Measurements from ENCODE around the gene SPIRE1. TPM values are rescaled to one million over a fixed set of nuclear protein-coding genes. Genes with fewer than 3 reads are reported as not detected.
"Not testable (repeated sequence)": the region's sequence is repeated elsewhere in the genome, so short reads cannot be mapped to it uniquely, and the experiment has no call there.

SPIRE1 gene
- polyA plus RNA-seq, 3 donors: 31.1 to 35.8 (median 34.6) TPM

DNA sequence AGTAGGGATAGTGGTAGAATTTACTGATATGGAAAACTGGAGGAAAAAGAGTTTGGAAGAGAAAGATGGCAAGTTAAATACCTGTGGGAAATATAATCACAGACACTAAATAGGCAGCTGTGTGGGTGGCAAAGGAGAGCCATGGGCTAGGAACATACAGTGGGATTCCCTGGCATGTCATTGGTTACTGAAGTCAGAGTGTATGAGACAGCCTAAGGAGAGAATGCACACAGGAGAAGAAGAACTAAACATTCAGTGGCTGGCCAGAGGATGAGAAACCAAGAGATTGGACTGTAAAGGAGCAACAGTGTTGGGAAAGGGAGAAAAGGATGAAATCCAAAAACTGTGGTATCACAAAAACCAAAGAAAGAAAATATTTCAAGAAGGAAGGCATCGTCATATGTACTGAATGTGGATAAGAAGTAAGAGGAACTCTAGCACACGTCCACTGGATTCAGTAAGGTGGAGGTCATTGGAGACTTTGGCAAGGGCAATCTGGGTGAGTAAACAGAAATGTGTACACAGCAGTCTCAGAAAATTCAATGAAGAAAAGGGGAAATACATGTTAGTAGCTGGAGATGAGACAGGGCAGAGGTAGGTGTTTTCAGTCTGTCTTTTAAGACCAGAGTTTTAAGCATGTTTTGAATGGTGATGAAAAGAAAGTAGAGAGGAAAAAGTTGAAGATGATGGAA is 83.3 kb downstream of the SPIRE1 start:
- DNase-seq (ENCODE audit: extremely low read depth in 1 of 11, low read depth in 9 of 11, low spot score in 4 of 11): no peak

DNA sequence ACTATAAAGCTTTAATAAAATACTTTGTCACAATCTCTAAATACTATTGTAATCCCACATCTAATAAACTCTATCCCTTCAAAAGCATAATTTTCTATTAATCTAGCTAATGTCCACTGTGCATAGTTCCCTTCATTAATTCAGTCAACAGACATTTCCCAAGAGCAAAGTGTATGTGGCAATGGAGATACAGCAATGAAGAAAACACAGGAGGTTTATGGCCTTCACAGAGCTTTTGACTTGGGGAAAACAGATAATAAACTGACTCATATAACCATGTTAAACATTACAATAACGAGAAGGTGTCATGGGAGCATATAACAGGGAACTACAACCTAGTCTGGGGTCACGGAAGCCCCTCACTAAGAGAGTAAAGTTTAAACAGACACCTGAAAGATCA is 86.3 kb downstream of the SPIRE1 start:
- DNase-seq (ENCODE audit: extremely low read depth in 1 of 11, low read depth in 9 of 11, low spot score in 4 of 11): no peak

DNA sequence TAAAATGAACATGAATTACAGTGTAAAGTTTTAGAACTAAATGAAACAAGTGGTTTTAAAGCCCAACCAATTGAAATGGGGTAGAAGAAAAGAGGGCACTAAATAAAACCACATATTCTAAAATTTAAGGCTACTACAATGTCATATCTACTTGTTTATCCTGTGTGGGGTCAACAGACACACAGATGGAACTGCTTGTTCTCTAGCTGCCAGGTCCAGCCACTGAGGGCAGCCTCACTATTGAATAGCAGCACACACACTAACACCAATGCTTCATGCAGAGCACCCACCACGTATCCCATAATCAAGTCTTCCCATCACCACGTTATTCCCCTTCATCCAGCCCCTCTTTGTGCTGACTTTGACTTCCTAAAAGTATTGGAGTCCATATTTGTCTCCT is 88.1 kb downstream of the SPIRE1 start:
- DNase-seq (ENCODE audit: extremely low read depth in 1 of 11, low read depth in 9 of 11, low spot score in 4 of 11): no peak

DNA sequence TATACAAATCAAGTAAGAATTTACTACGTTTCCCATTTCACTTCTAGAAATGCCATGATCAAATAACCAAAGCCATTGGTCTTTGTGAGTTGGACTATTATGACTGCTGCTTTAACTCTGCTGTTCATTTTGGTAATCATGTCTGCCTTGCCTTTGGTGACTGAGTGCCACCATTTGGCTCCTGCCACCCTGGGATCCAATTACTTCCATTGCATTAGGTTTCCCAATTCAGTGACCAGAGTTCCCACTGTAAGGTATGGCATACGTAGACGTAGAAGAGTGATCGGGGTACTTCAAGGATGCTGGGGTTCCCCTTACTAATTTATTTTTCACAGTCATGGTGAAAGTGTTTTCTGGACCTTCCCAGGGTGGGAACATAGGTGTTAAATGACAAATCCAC is 90.1 kb downstream of the SPIRE1 start:
- no peak for DNase-seq (ENCODE audit: extremely low read depth in 1 of 11, low read depth in 9 of 11, low spot score in 4 of 11)

DNA sequence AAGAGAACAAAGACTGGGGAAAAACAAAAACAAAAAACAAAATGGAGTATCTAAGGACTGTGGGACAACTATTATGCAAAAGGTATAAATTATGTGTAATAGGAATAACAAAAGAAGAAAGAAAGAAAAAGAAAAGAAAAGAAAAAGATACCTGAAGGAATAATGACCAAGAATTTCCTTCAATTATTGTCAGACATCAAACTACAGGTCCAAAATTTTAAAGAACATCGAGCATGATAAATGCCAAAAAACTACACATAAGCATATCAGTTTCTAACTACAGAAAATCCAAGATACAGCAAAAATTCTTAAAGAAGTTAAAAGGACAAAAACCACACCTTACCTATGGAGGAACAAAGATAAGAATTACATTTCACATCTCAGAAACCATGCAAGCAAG is 93.0 kb downstream of the SPIRE1 start:
- no peak for DNase-seq (ENCODE audit: extremely low read depth in 1 of 11, low read depth in 9 of 11, low spot score in 4 of 11)

DNA sequence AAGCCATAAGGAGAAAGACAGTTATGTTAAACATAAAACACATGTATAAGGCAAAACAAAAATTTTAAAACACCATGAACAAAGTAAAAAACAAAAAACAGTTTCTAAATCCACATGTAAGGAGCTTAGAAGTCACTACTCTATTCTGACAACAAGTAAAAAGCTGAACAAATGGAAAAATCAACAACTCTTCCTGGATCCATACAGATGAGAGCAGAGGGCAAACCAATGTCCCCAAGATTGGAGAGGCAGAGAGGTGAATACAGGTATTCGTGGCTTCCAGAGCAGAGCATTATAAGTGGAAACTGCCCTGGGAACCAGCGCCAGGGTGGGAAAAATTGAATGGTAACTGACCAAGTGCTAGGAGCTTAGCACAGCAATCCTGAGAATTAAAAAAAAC is 93.5 kb downstream of the SPIRE1 start:
- DNase-seq (ENCODE audit: extremely low read depth in 1 of 11, low read depth in 9 of 11, low spot score in 4 of 11): no peak

DNA sequence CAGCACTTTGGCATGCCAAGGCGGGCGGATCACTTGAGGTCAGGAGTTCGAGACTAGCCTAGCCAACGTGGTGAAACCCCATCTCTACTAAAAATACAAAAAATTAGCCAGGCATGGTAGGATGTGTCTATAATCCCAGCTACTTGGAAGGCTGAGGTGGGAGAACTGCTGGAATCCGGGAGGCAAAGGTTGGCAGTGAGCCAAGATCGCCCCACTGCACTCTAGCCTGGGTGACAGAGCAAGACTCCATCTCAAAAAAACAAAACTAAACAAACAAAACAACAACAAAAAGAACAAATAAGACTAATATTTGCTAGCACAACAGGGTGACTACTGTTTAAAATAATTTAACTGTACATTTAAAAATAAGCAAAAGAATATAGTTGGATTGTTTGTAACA is 97.3 kb downstream of the SPIRE1 start:
- not testable (repeated sequence) for DNase-seq (ENCODE audit: extremely low read depth in 1 of 11, low read depth in 9 of 11, low spot score in 4 of 11)

DNA sequence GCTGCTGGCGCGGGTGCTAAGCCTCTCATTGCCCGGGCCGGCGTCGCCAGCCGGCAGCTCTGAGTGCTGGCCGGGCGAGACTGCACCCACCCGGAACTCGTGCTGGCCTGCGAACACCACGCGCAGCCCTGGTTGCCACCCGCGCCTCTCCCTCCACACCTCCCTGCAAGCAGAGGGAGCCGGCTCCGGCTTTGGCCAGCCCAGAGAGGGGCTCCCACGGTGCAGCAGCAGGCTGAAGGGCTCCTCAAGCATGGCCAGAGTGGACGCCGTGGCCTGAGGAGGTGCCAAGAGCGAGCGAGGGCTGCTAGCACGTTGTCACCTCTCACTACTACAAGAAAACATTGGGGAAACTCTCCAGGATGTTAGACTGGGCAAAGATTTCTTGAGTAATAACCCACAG is 98.6 kb downstream of the SPIRE1 start:
- DNase-seq (ENCODE audit: extremely low read depth in 1 of 11, low read depth in 9 of 11, low spot score in 4 of 11): no peak

DNA sequence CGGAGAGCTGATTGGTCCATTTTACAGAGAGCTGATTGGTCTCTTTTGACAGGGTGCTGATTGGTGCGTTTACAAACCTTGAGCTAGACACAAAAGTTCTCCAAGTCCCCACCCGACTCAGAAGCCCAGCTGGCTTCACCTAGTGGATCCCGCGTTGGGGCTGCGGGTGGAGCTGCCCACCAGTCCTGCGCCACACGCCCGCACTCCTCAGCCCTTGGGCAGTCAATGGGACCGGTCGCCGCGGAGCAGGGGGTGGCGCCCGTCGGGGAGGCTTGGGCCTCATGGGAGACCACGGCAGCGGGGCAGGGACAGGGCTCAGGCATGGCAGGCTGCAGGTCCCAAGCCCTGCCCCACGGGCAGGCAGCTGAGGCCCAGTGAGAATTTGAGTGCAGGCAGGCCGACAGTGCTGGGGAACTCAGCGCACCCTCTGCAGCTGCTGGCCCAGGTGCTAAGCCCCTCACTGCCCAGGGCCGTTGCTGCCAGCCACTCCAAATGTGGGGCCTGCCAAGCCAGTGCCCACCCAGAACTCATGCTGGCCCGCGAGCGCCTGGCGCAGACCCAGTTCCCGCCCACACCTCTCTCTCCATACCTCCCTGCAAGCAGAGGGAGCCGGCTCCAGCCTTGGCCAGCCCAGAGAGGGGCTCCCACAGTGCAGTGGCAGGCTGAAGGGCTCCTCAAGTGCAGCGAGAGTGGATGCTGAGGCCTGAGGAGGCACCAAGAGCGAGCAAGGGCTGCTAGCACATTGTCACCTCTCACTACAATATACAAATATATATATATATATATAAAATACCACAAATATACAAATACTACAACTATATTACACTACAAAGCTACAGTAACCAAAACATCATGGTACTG is 100.7 kb downstream of the SPIRE1 start:
- no peak for DNase-seq (ENCODE audit: extremely low read depth in 1 of 11, low read depth in 9 of 11, low spot score in 4 of 11)

DNA sequence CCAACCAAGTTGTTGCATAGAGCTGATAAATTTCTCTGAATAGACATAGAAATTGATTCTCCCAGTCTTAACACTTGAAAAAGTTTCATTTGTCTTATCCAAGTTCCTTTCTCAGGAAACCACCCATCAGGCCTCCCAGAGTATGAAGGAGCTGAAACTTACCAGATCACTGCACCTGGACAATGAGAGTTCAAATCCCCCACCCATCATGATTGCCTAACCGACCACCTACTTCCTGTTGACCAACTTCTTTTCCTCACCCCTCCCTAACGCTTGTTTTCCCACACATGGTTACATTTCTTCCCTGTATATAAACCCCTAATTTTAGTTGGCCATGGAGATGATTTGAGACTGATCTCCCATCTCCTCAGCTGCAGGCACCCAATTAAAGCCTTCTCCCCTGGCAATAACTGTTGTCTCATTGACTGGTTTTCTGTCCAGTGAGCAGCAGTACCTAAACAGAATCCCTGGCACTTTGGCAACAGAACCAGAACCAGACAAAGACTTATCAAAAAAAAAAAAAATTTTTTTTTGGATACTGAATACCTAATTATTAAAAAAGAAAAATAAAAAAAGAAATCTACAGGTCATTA is 103.0 kb downstream of the SPIRE1 start:
- no peak for DNase-seq (ENCODE audit: extremely low read depth in 1 of 11, low read depth in 9 of 11, low spot score in 4 of 11)

DNA sequence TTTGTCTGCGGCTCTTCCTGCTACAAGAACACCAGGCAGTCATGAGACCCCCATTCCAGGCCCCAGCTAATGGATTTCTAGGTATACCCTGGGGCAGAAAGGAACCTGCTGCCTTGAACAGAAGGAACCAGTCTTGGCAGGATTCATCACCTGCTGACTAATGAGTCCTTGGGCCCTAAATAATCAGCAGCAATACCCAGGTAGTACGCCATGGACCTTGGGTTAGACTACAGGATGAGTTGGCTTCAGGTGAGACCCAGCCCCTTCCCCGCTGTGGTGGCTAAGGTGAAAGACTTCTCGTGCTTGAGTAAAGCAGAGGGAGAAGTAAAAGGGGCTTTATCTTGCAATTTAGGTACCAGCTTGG is 105.0 kb downstream of the SPIRE1 start:
- no peak for DNase-seq (ENCODE audit: extremely low read depth in 1 of 11, low read depth in 9 of 11, low spot score in 4 of 11)

DNA sequence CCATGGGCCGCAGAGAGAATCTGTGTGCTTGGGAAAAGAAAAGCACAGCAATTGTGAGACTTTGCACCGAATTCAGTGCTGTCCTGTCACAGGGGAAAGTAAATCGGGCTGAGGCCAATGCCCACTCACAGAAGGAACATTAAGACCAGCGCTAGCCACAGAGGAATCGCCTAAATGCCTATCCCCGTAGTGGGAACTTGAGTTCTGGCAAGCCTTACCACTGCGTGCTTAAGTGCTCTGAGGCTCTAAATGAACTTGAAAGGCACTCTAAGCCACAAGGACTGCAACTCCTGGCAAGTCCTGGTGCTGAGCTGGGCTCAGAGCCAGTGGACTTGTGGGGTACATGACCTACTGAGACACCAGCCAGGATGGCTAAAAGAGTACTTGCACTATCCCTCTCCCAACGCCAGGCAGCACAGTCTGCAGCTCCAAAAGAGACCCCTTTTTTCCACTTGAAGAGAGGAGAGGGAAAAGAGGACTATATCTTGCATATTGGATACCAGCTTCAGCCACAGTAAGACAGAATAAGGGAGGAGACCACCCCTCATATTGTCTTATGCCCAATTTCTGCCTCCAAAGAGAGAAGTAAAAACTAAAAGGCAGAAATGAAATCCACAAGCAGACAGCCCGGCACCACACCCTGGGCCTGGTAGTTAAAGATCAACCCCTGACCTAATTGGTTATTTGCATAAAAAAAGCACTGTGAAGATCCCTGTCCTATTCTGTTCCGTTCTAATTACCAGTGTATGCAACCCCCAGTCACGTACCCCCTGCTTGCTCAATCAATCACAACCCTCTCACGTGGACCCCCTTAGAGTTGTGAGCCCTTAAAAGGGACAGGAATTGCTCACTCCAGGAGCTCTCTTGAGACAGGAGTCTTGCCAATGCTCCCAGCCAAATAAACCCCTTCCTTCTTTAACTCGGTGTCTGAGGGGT is 105.7 kb downstream of the SPIRE1 start:
- not testable (repeated sequence) for DNase-seq (ENCODE audit: extremely low read depth in 1 of 11, low read depth in 9 of 11, low spot score in 4 of 11)

DNA sequence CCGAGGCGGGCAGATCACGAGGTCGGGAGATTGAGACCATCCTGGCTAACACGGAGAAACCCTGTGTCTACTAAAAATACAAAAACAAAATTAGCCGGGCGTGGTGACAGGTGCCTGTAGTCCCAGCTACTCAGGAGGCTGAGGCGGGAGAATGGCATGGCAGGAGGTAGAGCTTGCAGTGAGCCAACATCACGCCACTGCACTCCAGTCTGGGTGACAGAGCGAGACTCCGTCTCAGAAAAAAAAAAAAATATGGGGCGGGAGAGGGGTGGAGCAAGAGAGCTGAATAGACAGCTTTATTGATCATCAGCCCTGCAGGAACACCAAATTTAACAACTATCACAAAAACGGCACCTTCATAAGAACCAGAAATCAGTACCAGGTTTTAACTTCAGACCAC is 106.4 kb downstream of the SPIRE1 start:
- DNase-seq (ENCODE audit: extremely low read depth in 1 of 11, low read depth in 9 of 11, low spot score in 4 of 11): not testable (repeated sequence)

DNA sequence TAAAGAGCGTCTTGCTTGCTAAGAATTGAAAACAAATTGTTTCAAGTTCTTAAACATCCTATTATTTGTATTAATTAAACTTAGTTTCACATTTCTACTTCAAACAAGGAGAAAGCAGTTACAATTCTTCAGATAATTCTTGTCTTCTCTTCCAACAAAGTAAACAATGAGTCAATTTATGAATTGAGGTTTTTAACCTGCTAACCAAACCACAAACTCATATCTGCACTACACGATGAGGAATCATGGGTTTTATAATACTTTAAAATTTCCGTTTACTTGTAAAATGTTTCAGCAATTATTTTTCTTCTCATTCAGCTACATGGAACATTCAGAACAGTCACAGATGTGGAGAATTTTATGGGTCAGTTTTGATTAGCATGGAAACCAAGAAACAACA is 114.2 kb downstream of the SPIRE1 start:
- DNase-seq (ENCODE audit: extremely low read depth in 1 of 11, low read depth in 9 of 11, low spot score in 4 of 11): no peak

DNA sequence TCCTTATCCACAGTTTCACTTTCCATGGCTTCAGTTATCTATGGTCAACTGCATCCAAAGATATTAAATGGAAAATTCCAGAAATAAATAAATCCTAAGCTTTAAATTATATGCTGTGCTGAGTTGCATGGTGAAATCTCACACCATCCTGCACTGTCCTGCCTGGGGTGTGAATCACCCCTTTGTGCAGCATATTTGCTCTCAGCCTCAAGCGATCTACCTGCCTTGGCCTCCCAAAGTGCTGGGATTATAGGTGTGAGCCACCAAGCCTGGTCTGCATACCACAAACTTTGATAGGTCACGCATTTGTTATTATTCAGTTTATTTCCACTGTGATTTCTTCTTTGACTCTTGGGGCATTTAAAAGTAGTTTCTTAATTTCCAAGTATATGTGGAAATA is 117.2 kb downstream of the SPIRE1 start:
- no peak for DNase-seq (ENCODE audit: extremely low read depth in 1 of 11, low read depth in 9 of 11, low spot score in 4 of 11)

DNA sequence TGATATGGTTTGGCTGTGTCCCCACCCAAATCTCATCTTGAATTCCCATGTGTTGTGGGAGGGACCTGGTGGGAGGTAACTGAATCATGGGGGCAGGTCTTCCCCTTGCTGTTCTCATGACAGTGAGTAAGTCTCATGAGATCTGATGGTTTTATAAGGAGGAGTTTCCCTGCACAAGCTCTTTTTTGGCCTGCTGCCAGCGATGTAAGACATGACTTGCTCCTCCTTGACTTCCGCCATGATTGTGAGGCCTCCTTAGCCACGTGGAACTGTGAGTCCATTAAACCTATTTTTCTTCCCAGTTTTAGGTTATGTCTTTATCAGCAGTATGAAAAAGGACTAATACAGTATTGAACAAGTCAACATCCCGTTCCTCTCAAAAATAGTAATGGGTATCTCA is 118.7 kb downstream of the SPIRE1 start:
- DNase-seq (ENCODE audit: extremely low read depth in 1 of 11, low read depth in 9 of 11, low spot score in 4 of 11): not testable (repeated sequence)

DNA sequence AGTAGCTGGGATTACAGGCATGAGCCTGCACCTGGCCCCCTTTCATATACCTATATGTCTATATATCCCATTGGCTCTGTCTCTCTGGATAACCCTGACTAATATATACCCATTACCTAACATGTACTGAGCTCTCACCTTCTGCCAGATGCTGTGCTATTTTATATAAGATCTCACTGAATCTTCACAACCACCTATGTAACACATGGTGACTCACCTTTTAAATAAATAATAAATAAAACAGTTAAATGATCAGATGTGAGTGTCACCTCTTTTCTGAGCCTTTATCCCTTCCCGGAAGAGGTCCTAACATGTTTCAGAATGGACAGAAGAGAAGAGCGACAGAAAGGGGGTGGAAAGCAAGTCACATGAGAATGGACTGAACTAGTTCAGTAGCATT is 123.1 kb downstream of the SPIRE1 start:
- DNase-seq (ENCODE audit: extremely low read depth in 1 of 11, low read depth in 9 of 11, low spot score in 4 of 11): no peak

DNA sequence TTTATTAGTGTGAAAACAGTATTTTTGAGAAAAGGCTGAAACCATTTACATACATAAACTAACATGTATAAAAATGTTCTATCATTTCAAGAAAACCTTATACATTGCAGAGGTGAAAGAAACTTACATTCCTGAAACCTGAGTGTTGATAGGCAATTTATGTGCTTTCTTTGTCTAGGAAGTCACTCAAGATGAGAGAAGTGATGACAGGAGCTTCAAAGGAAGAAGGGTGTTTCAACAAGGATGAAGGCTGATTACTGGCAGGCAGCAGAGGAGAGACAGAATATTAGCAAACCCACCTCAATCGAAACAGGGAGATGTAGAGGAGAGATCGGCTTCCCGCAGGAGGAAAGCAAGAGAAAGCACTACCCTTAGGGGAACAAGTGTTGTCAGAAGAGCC is 125.2 kb downstream of the SPIRE1 start:
- no peak for DNase-seq (ENCODE audit: extremely low read depth in 1 of 11, low read depth in 9 of 11, low spot score in 4 of 11)

DNA sequence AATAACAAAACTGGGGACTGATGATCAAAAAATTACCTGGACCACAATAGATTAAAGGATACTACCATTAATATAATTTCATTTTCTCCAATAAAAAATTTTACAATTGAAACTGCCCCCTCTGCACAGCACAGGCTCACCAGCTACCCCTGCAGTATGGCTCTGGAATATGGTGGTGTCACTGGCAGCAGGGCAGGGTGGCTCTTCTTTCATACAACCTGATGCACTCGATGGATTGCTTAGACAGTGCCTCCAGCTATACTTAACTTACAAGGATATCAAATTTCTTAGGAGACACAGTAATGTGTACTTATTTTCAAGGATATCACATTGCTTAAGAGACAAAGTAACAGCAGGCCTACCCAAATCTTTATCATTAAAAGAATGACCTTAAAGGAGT is 126.2 kb downstream of the SPIRE1 start:
- DNase-seq (ENCODE audit: extremely low read depth in 1 of 11, low read depth in 9 of 11, low spot score in 4 of 11): no peak

All from renal cortex interstitium (tissue), 11 donors.